H1 (cell line): Measurements from ENCODE around the gene SP8. TPM values are rescaled to one million over a fixed set of nuclear protein-coding genes. Genes with fewer than 3 reads are reported as not detected.
A peak's percentile ranks its signal among the peaks of the same experiment; 100 is the strongest.

ENCODE experiments used
- CTCF ChIA-PET: fragments of 300-600 bp; sonication (Branson Sonifier 250); formaldehyde crosslinking; loops from one replicate; lab custom pipeline; 2021; ENCODE audit not compliant: partially characterized antibody; lab: Charles Lee
- POLR2A ChIA-PET: fragments of 300-600 bp; sonication (Branson Sonifier 250); formaldehyde crosslinking; loops from one replicate; lab custom pipeline; 2021; ENCODE audit warnings: inconsistent platforms; ENCODE audit not compliant: partially characterized antibody; lab: Charles Lee
- DNase-seq, 2 experiments: peaks; one replicate each; pipeline versions ENCODE4 v3.0.0 to v3.0.0-alpha.2; 2010 to 2022; ENCODE audit warnings: low spot score in 2 of 2, low read depth in 1 of 2, mixed read lengths in 1 of 2
- FAIRE-seq: peaks from 2 replicates; lab custom pipeline; 2011; peaks lifted over from hg19 to GRCh38; lab: Jason Lieb, UNC
- H2AFZ ChIP-seq: 2 replicates; pipeline ENCODE4 v1.8.1; 2012; ENCODE audit warnings: low read length, inconsistent platforms
- H2AK5ac ChIP-seq: 2 replicates; pipeline ENCODE4 v1.6.1; 2013; ENCODE audit warnings: low read depth, low read length
- H2BK120ac ChIP-seq: replicated peaks from 2 replicates; pipeline ENCODE3; 2013; ENCODE audit warnings: low read depth, low read length, inconsistent platforms
- H2BK12ac ChIP-seq: 2 replicates; pipeline ENCODE4 v1.6.1; 2013; ENCODE audit warnings: low read depth, low read length
- H2BK15ac ChIP-seq: 2 replicates; pipeline ENCODE4 v1.6.1; 2013; ENCODE audit warnings: low read length
- H2BK20ac ChIP-seq: 2 replicates; pipeline ENCODE4 v1.6.1; 2013; ENCODE audit warnings: low read length
- H2BK5ac ChIP-seq: 2 replicates; pipeline ENCODE4 v1.6.1; 2013; ENCODE audit warnings: low read depth, low read length
- H3K14ac ChIP-seq: 2 replicates; pipeline ENCODE4 v1.6.1; 2013; ENCODE audit warnings: inconsistent platforms; ENCODE audit not compliant: insufficient read length
- H3K18ac ChIP-seq: 2 replicates; pipeline ENCODE4 v1.6.1; 2013; ENCODE audit warnings: low read length; ENCODE audit errors: extremely low read depth
- H3K23ac ChIP-seq: 2 replicates; pipeline ENCODE4 v1.6.1; 2013; ENCODE audit warnings: inconsistent platforms; ENCODE audit not compliant: insufficient read length
- H3K23me2 ChIP-seq: 2 replicates; pipeline ENCODE4 v1.6.1; 2013; ENCODE audit warnings: low read depth, low read length
- H3K27ac ChIP-seq: 2 replicates; pipeline ENCODE4 v1.6.1; 2011; ENCODE audit warnings: low read depth, low read length, inconsistent platforms
- H3K27me3 ChIP-seq, 4 experiments: replicated peaks in 1 of 4; 1 replicate in 1 of 4; 2 replicates in 3 of 4; pipeline versions ENCODE4 v1.6.1 to v1.8.1; 2011 to 2013; ENCODE audit warnings: low read length in 3 of 4, mild to moderate bottlenecking in 3 of 4, inconsistent platforms in 2 of 4, mixed read lengths in 2 of 4, moderate library complexity in 1 of 4; ENCODE audit not compliant: control insufficient read depth in 3 of 4, insufficient read depth in 3 of 4; ENCODE audit errors: extremely low read depth in 1 of 4
- H3K36me3 ChIP-seq, 4 experiments: 2 replicates each; pipeline versions ENCODE4 v1.6.1 to v1.8.1; 2011 to 2013; ENCODE audit warnings: mild to moderate bottlenecking in 4 of 4, low read length in 3 of 4, moderate library complexity in 2 of 4, control low read depth in 1 of 4, inconsistent platforms in 1 of 4; ENCODE audit not compliant: insufficient read depth in 4 of 4, control insufficient read depth in 2 of 4
- H3K4ac ChIP-seq: replicated peaks from 2 replicates; pipeline ENCODE3; 2013; ENCODE audit warnings: low read length, low read depth, mixed read lengths, inconsistent platforms; ENCODE audit not compliant: insufficient read length
- H3K4me1 ChIP-seq, 4 experiments: replicated peaks in 1 of 4; 1 replicate in 1 of 4; 2 replicates in 3 of 4; pipeline versions ENCODE4 v1.6.1 to v1.8.1; 2011 to 2013; ENCODE audit warnings: low read length in 3 of 4, inconsistent platforms in 2 of 4, mixed read lengths in 1 of 4; ENCODE audit not compliant: insufficient read depth in 4 of 4, control insufficient read depth in 3 of 4
- H3K4me2 ChIP-seq, 2 experiments: 2 replicates each; pipeline versions ENCODE4 v1.6.1 to v1.8.1; 2011 to 2013; ENCODE audit warnings: low read depth in 2 of 2, low read length in 2 of 2, control low read depth in 1 of 2, inconsistent platforms in 1 of 2, mild to moderate bottlenecking in 1 of 2; ENCODE audit not compliant: insufficient read depth in 1 of 2
- H3K4me3 ChIP-seq, 4 experiments: fragments of 200-600, 300-600 bp in 1 of 4; sonication (generic), shearing (Covaris generic), sonication (Bioruptor Twin) in 1 of 4; 2 replicates each; pipeline versions ENCODE4 v1.5.1 to v1.8.1; 2011 to 2016; ENCODE audit warnings: low read length in 4 of 4, low read depth in 3 of 4, control low read depth in 2 of 4, inconsistent platforms in 2 of 4, mild to moderate bottlenecking in 2 of 4, mixed read lengths in 1 of 4, moderate library complexity in 1 of 4; ENCODE audit not compliant: insufficient read depth in 2 of 4; ENCODE audit errors: extremely low read depth in 1 of 4
- H3K56ac ChIP-seq: replicated peaks from 2 replicates; pipeline ENCODE3; 2013; ENCODE audit warnings: low read depth, mild to moderate bottlenecking, mixed read lengths, low read length, inconsistent platforms; ENCODE audit not compliant: insufficient read length
- H3K79me1 ChIP-seq: 2 replicates; pipeline ENCODE4 v1.6.1; 2013; ENCODE audit warnings: low read depth, low read length, control low read depth
- H3K79me2 ChIP-seq, 2 experiments: 2 replicates each; pipeline versions ENCODE4 v1.6.1 to v1.8.1; 2012 to 2013; ENCODE audit warnings: low read length in 2 of 2, mild to moderate bottlenecking in 2 of 2, inconsistent platforms in 1 of 2; ENCODE audit not compliant: insufficient read depth in 2 of 2, control insufficient read depth in 1 of 2
- H3K9ac ChIP-seq, 4 experiments: replicated peaks in 1 of 4; 1 replicate in 1 of 4; 2 replicates in 3 of 4; pipeline versions ENCODE4 v1.6.1 to v1.8.1; 2011 to 2013; ENCODE audit warnings: low read depth in 3 of 4, low read length in 3 of 4, control low read depth in 2 of 4, mild to moderate bottlenecking in 2 of 4, moderate library complexity in 2 of 4, inconsistent platforms in 1 of 4; ENCODE audit errors: extremely low read depth in 1 of 4
- H3K9me3 ChIP-seq, 2 experiments: 2 replicates each; pipeline versions ENCODE4 v1.6.1 to v1.8.1; 2012 to 2013; ENCODE audit warnings: mild to moderate bottlenecking in 2 of 2, moderate library complexity in 2 of 2, control low read depth in 1 of 2, inconsistent platforms in 1 of 2, low read depth in 1 of 2, low read length in 1 of 2, mixed read lengths in 1 of 2; ENCODE audit not compliant: insufficient read depth in 2 of 2
- H4K20me1 ChIP-seq, 2 experiments: replicated peaks in 1 of 2; 2 replicates each; pipeline versions ENCODE3 to v1.8.1; 2011 to 2013; ENCODE audit warnings: inconsistent platforms in 2 of 2, low read length in 2 of 2, mild to moderate bottlenecking in 1 of 2; ENCODE audit not compliant: insufficient read depth in 2 of 2, control insufficient read depth in 1 of 2
- H4K5ac ChIP-seq: 2 replicates; pipeline ENCODE4 v1.6.1; 2013; ENCODE audit warnings: low read length, low read depth, mixed read lengths, inconsistent platforms; ENCODE audit not compliant: insufficient read length
- H4K8ac ChIP-seq: 2 replicates; pipeline ENCODE4 v1.8.0; 2013; ENCODE audit warnings: mild to moderate bottlenecking, moderate library complexity, low read length, inconsistent platforms; ENCODE audit not compliant: insufficient read depth; ENCODE audit errors: extremely low read depth
- H4K91ac ChIP-seq: replicated peaks from 2 replicates; pipeline ENCODE3; 2013; ENCODE audit warnings: low read length, mixed read lengths, inconsistent platforms; ENCODE audit not compliant: insufficient read length
- ASH2L ChIP-seq: fragments of 200-600, 300-600 bp; sonication (generic); IDR thresholded peaks from one replicate; pipeline ENCODE4 v1.7.1; 2017; ENCODE audit warnings: low read length
- GABPA ChIP-seq: IDR thresholded peaks from 2 replicates; pipeline ENCODE4 v1.6.1; 2011; ENCODE audit warnings: mild to moderate bottlenecking, low read length, moderate library complexity, borderline replicate concordance; ENCODE audit not compliant: insufficient read depth
- PHF8 ChIP-seq: fragments of 200-600 bp; sonication (generic); conservative IDR thresholded peaks from 2 replicates; pipeline ENCODE4 v1.7.1; 2012; ENCODE audit warnings: low read depth, mild to moderate bottlenecking, inconsistent platforms, low read length, moderate library complexity
- RNF2 ChIP-seq: fragments of 200-900, 300-1000 bp; sonication (generic); IDR thresholded peaks from 2 replicates; pipeline ENCODE4 v1.7.1; 2016; ENCODE audit warnings: borderline replicate concordance, low read depth, mild to moderate bottlenecking, antibody characterized with exemption, low read length; ENCODE audit not compliant: poor library complexity, severe bottlenecking; ENCODE audit errors: missing control alignments
- SUZ12 ChIP-seq: fragments of 200-600 bp; sonication (generic); IDR thresholded peaks from 2 replicates; pipeline ENCODE4 v1.6.1; 2012; ENCODE audit warnings: mild to moderate bottlenecking, inconsistent platforms, low read length, moderate library complexity, mixed read lengths
- TAF1 ChIP-seq: IDR thresholded peaks from 2 replicates; pipeline ENCODE4 v1.6.1; 2011; ENCODE audit warnings: mild to moderate bottlenecking, low read depth, low read length
- WGBS, 2 experiments: shearing (Covaris generic) in 1 of 2; methylation state at CpG; one replicate each; pipeline versions ENCODE4 v1.1.6 to v1.1.7; 2013 to 2015; ENCODE audit warnings: low lambda C conversion rate in 2 of 2, mixed read lengths in 2 of 2, inconsistent platforms in 1 of 2, low coverage in 1 of 2, missing lambda C conversion rate in 1 of 2; ENCODE audit not compliant: insufficient replicate concordance in 2 of 2, insufficient coverage in 1 of 2, insufficient read length in 1 of 2; ENCODE audit errors: extremely low coverage in 1 of 2, missing lambda C conversion rate in 1 of 2; 5-methylcytosine and 5-hydroxymethylcytosine counted together
- polyA plus RNA-seq, 7 experiments: library from polyadenylated mRNA; depleted of rRNA in 3 of 7; stranded (reverse) in 5 of 7; unstranded in 2 of 7; fragments of >200 nt in 5 of 7; fragments of 200-250 nt in 2 of 7; gene quantifications; 1 replicate in 5 of 7; 2 replicates in 1 of 7; 4 replicates in 1 of 7; pipeline versions ENCODE4 v1.2.1 to v1.2.3, GENCODE V29; 2011 to 2013; ENCODE audit warnings: missing spikeins in 2 of 7, mixed read lengths in 2 of 7
- total RNA-seq: library from RNA; stranded (reverse); fragmentation: NEBNext Ultra II Directional; extraction: Animal tissue kit (Norgen Biotek cat#: 25700); gene quantifications from 2 replicates; pipeline ENCODE4 v1.2.1, GENCODE V29; 2021
- TF ChIP-seq, protein P1 (sequence below): IDR thresholded peaks from 2 replicates; pipeline ENCODE4 v1.6.1; 2011; ENCODE audit warnings: low read depth, mild to moderate bottlenecking, low read length; ENCODE audit not compliant: insufficient read depth
- TF ChIP-seq, protein P2 (sequence below): IDR thresholded peaks from 2 replicates; pipeline ENCODE4 v1.6.1; 2012; ENCODE audit warnings: inconsistent platforms

SP8 gene
- total and polyA plus RNA-seq, 2 of the 8 experiments (the other 6 are each of a cell fraction or from before 2014, with no cell fraction given): 11.3 to 12.0 TPM

DNA sequence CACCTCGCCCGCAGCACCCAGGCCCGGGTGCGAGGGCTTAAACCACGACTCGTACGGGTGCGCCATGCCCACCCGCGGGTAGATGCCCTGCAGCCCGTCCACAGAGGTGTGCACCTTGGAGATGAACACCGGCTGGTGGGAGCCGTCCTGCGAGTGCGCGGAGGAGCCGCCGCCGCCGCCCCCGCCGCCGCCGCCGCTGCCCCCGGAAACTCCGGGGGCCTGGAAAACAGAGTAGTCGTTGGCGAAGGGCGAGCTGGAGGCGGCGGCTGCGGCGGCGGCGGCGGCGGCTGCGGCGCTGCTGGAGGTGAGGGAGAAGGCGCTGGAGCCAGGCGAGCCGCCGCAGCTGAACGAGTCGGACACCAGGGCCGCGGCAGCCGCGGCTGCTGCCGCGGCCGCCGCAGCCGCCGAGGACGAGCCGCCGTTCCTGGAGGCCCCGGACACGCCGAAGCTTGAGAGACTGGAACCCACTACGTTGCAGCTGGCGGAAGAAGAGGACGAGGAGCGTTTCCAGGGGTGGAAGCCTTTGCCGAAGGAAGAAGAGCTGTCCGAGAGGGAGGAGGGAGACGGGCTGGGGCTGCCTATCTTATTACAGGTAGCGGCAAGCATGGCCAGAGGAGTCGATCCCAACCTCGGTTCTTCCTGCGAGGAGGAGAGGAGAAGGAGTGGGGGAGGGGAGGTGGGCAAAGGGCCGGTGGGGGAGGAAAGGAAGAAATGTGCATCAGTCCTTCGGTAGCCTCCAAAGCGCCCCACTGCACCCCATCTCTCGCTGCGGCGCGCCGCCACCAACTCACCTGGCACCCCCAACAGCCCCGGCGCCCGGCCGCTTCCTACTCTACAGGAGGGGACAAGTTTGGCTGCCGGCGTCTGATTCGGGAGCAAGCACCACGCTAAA lies 1.3 kb downstream of the SP8 start:
- H2BK120ac ChIP-seq: no peak overlapping the region
- peak overlapping the region; percentile 19 for H4K5ac ChIP-seq
- H2AFZ ChIP-seq: no peak overlapping the region
- H2BK20ac ChIP-seq: peak overlapping the region; percentile 80; the same call in 1 of the 2 replicates
- H3K36me3 ChIP-seq: no peaks in the 10 kb centered on the region
- peaks cover 0 to 33% of the 10 kb centered on the region in 2 experiments; a peak in 2 of 4 replicates for H3K79me2 ChIP-seq
- peak overlapping the region; percentile 80 to 92 (median 86) for H3K4me3 ChIP-seq
- H3K4ac ChIP-seq: no peak overlapping the region
- peaks cover 2 to 24% (median 16%) of the 10 kb centered on the region in 4 experiments for H3K4me1 ChIP-seq
- H3K23me2 ChIP-seq: peaks cover 22% of the 10 kb centered on the region
- H3K79me1 ChIP-seq: no peaks in the 10 kb centered on the region
- no peak overlapping the region for H3K14ac ChIP-seq
- CTCF ChIA-PET: interaction anchor here (0.6 to 7.9 kb wide), 8 partner anchors 7 to 297 kb away, joined by 3 to 48 read pairs (median 4); no protein-coding TSS in a partner anchor
- POLR2A ChIA-PET: interaction anchor here (2.7 to 14.6 kb wide), 2 partner anchors 9 to 46 kb away, joined by 8 to 192 read pairs; partner anchors contain the start of gene SP8
- WGBS, 2 experiments: 1% methylated on average over 41 of the region's 89 CpGs; no CpG with 5 or more reads in 1 of the 2 experiments
- H4K20me1 ChIP-seq: no peaks in the 10 kb centered on the region
- H3K56ac ChIP-seq: no peak overlapping the region
- H2BK5ac ChIP-seq: peak overlapping the region; percentile 32; the same call in 1 of the 2 replicates
- H3K27me3 ChIP-seq: peaks cover 9 to 39% (median 22%) of the 10 kb centered on the region in 4 experiments
- no peak overlapping the region for H3K27ac ChIP-seq
- no peak overlapping the region for H2BK15ac ChIP-seq
- FAIRE-seq (no peak), DNase-seq (peak in 1 of 2 experiments; percentile 68)
- H3K18ac ChIP-seq: peak overlapping the region; percentile 88; the same call in 1 of the 2 replicates
- peak overlapping the region in 2 of 4 experiments; percentile 48 to 61; a peak in 3 of 7 replicates for H3K9ac ChIP-seq
- H3K23ac ChIP-seq: no peak overlapping the region
- H4K91ac ChIP-seq: peak overlapping the region; percentile 55
- no peak overlapping the region for H2BK12ac ChIP-seq
- H3K4me2 ChIP-seq: peak overlapping the region; percentile 95 to 99
- no peaks in the 10 kb centered on the region for H3K9me3 ChIP-seq
- TF ChIP-seq GABPA (no peak), ASH2L (peak; percentile 12), TAF1 (0 out of 2 replicates have a peak, but pooled peaks have one; percentile 27), SUZ12 (peak; percentile 38; the same call in 1 of the 2 replicates), RNF2 (peak; percentile 1), PHF8 (0 out of 2 replicates have a peak, but pooled peaks have one; percentile 34)
- TF ChIP-seq, protein P1, sequence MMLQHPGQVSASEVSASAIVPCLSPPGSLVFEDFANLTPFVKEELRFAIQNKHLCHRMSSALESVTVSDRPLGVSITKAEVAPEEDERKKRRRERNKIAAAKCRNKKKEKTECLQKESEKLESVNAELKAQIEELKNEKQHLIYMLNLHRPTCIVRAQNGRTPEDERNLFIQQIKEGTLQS: no peak
- TF ChIP-seq, protein P2, sequence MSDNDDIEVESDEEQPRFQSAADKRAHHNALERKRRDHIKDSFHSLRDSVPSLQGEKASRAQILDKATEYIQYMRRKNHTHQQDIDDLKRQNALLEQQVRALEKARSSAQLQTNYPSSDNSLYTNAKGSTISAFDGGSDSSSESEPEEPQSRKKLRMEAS: peak; percentile 16; the same call in 1 of the 2 replicates
- no peak overlapping the region for H4K8ac ChIP-seq
- H2AK5ac ChIP-seq: no peak overlapping the region
